Stimulated activated CD8-positive, alpha-beta memory T cell treated with anti-CD3 and anti-CD28 coated beads, Interleukin-7, amount 100 ng/mL, for 4 hours (primary cell): ENCODE data around the gene AIG1.
"Not testable (repeated sequence)": the region's sequence is repeated elsewhere in the genome, so short reads cannot be mapped to it uniquely, and the experiment has no call there.

Experiments
- DNase-seq, 2 donors: peaks; one replicate each; pipeline ENCODE4 v3.0.0-alpha.2; 2020; ENCODE audit warnings: low read depth in 2 of 2

AIG1 gene

GRCh38 chr6:143055891-143056290 lies 4.8 kb upstream of the AIG1 start:
- DNase-seq, result no peak

- no peak for DNase-seq
Measured at GRCh38 chr6:143058987-143059386, 1.7 kb upstream of the AIG1 start.

GRCh38 chr6:143059663-143060353 lies 881 bp upstream of the AIG1 start:
- no peak for DNase-seq

GRCh38 chr6:143060354-143060805 lies 309 bp upstream of the AIG1 start:
- DNase-seq, result peak; percentile 61 to 73

GRCh38 chr6:143061597-143062385 lies 1.1 kb downstream of the AIG1 start:
- no peak for DNase-seq

- DNase-seq, result no peak
Measured at GRCh38 chr6:143062551-143062950, 1.9 kb downstream of the AIG1 start.

- DNase-seq, result no peak
Measured at GRCh38 chr6:143063631-143064030, 2.9 kb downstream of the AIG1 start.

GRCh38 chr6:143064271-143064670 lies 3.6 kb downstream of the AIG1 start:
- DNase-seq, result no peak

GRCh38 chr6:143064951-143065683 lies 4.4 kb downstream of the AIG1 start:
- DNase-seq, result no peak

- no peak for DNase-seq
Measured at GRCh38 chr6:143068001-143068400, 7.3 kb downstream of the AIG1 start.

GRCh38 chr6:143074101-143074500 lies 13.4 kb downstream of the AIG1 start:
- no peak for DNase-seq

- DNase-seq, result no peak
Measured at GRCh38 chr6:143074670-143075318, 14.1 kb downstream of the AIG1 start.

- DNase-seq, result no peak
Measured at GRCh38 chr6:143078468-143079324, 18.0 kb downstream of the AIG1 start.

GRCh38 chr6:143079325-143079640 lies 18.6 kb downstream of the AIG1 start:
- DNase-seq, result no peak

- DNase-seq, result not testable (repeated sequence)
Measured at GRCh38 chr6:143082274-143082673, 21.6 kb downstream of the AIG1 start.

- not testable (repeated sequence) for DNase-seq
Measured at GRCh38 chr6:143084019-143084418, 23.3 kb downstream of the AIG1 start.

- not testable (repeated sequence) for DNase-seq
Measured at GRCh38 chr6:143087335-143087734, 26.6 kb downstream of the AIG1 start.

- DNase-seq, result no peak
Measured at GRCh38 chr6:143087856-143088255, 27.2 kb downstream of the AIG1 start.

GRCh38 chr6:143090314-143091044 lies 29.8 kb downstream of the AIG1 start:
- no peak for DNase-seq

- DNase-seq, result no peak
Measured at GRCh38 chr6:143092768-143093167, 32.1 kb downstream of the AIG1 start.
